Activated CD4-positive, alpha-beta T cell treated with anti-CD3 and anti-CD28 coated beads, Interleukin-2, amount 10 ng/mL, durations not matched to agents 24 days and 14 days (primary cell): ENCODE results near the gene SGPP2. TPM values are rescaled to one million over a fixed set of nuclear protein-coding genes. Genes with fewer than 3 reads are reported as not detected.

ENCODE experiments used
- DNase-seq: peaks from one replicate; pipeline ENCODE4 v3.0.0; 2022
- H3K27ac Mint-ChIP-seq: one replicate; pipeline ENCODE4 v1.8.0; 2022; ENCODE audit warnings: mild to moderate bottlenecking, mixed read lengths
- H3K27me3 Mint-ChIP-seq: one replicate; pipeline ENCODE4 v1.8.0; 2022; ENCODE audit warnings: mixed read lengths
- H3K36me3 Mint-ChIP-seq: one replicate; pipeline ENCODE4 v1.8.0; 2022; ENCODE audit warnings: low read depth, mild to moderate bottlenecking, mixed read lengths
- H3K4me1 Mint-ChIP-seq: one replicate; pipeline ENCODE4 v1.8.0; 2021; ENCODE audit warnings: mixed read lengths
- H3K4me3 Mint-ChIP-seq: one replicate; pipeline ENCODE4 v1.8.0; 2022; ENCODE audit warnings: mild to moderate bottlenecking, moderate library complexity, mixed read lengths
- H3K9me3 Mint-ChIP-seq: one replicate; pipeline ENCODE4 v1.8.0; 2021; ENCODE audit warnings: mixed read lengths
- intact Hi-C: fragments of 100-400 bp; cut with micrococcal nuclease; formaldehyde crosslinking; loops from one replicate; pipeline ENCODE4 v1.15.1; 2023
- total RNA-seq: library from RNA; stranded (reverse); gene quantifications from 2 replicates; pipeline ENCODE4 v1.2.3, GENCODE V29; 2022

The SGPP2 gene
- total RNA-seq, 1 donor from 2014 or later = 23.0 TPM

- Mint-ChIP-seq H3K9me3 (peaks cover 3% of the 10 kb centered on the region), H3K4me1 (peaks cover 9% of the 10 kb centered on the region)
- intact Hi-C loops = no loop called here
Observed at GRCh38 chr2:222504191-222504590, 79.8 kb downstream of the SGPP2 start.

DNA sequence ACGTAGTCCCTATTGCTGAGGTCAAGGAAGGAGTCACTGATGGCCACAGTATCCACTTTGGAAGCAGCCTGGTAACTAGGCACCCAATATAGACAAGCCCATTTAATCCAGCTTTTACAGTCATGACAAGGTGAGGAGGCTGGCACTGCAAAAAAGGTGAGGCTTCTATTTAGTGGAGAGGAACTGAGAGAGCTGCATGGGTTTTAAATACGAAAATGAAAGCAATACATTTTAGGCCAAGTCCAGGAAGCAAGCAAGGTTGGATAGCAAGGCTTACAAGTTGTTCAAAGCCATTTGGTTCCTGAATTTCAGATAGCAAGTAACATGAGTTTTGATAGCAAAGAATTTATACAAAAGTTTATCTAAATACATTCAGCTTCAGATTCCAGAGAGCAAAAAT lies 80.4 kb downstream of the SGPP2 start:
- DNase-seq = peak; percentile 61
- no peak overlapping the region for H3K4me3 Mint-ChIP-seq
- intact Hi-C loops = no loop called here
- no peak overlapping the region for H3K27ac Mint-ChIP-seq
- H3K27me3 Mint-ChIP-seq = no peaks in the 10 kb centered on the region
- H3K9me3 Mint-ChIP-seq = peaks cover 3% of the 10 kb centered on the region
- peaks cover 10% of the 10 kb centered on the region for H3K36me3 Mint-ChIP-seq
- peaks cover 9% of the 10 kb centered on the region for H3K4me1 Mint-ChIP-seq

More at GRCh38 chr2:222504191-222504590, 79.8 kb downstream of the SGPP2 start:
- H3K27ac Mint-ChIP-seq = no peak overlapping the region
- H3K36me3 Mint-ChIP-seq = peaks cover 10% of the 10 kb centered on the region
- DNase-seq = no peak
- H3K27me3 Mint-ChIP-seq = no peaks in the 10 kb centered on the region
- no peak overlapping the region for H3K4me3 Mint-ChIP-seq

- Mint-ChIP-seq H3K27me3 (no peaks in the 10 kb centered on the region), H3K4me1 (peaks cover 9% of the 10 kb centered on the region), H3K9me3 (no peaks in the 10 kb centered on the region), H3K4me3 (no peak overlapping the region), H3K27ac (no peak overlapping the region), H3K36me3 (peaks cover 10% of the 10 kb centered on the region)
- intact Hi-C loops = no loop called here
- no peak for DNase-seq
Observed at GRCh38 chr2:222506230-222506935, 82.0 kb downstream of the SGPP2 start.

- peaks cover 1% of the 10 kb centered on the region for H3K27me3 Mint-ChIP-seq
- H3K9me3 Mint-ChIP-seq = no peaks in the 10 kb centered on the region
- no peaks in the 10 kb centered on the region for H3K4me1 Mint-ChIP-seq
- no peak overlapping the region for H3K4me3 Mint-ChIP-seq
- intact Hi-C loops = no loop called here
- H3K27ac Mint-ChIP-seq = no peak overlapping the region
- no peak for DNase-seq
- H3K36me3 Mint-ChIP-seq = peaks cover 3% of the 10 kb centered on the region
Observed at GRCh38 chr2:222514901-222515300, 90.6 kb downstream of the SGPP2 start.

GRCh38 chr2:222518570-222519381 lies 94.4 kb downstream of the SGPP2 start:
- Mint-ChIP-seq H3K27me3 (peaks cover 1% of the 10 kb centered on the region), H3K27ac (no peak overlapping the region), H3K4me3 (no peak overlapping the region), H3K9me3 (no peaks in the 10 kb centered on the region), H3K36me3 (peaks cover 5% of the 10 kb centered on the region), H3K4me1 (peaks cover 3% of the 10 kb centered on the region)
- DNase-seq = no peak
- intact Hi-C loops = no loop called here

GRCh38 chr2:222521099-222521498 lies 96.8 kb downstream of the SGPP2 start:
- no peak overlapping the region for H3K4me3 Mint-ChIP-seq
- no peaks in the 10 kb centered on the region for H3K9me3 Mint-ChIP-seq
- no peak overlapping the region for H3K27ac Mint-ChIP-seq
- intact Hi-C loops = no loop called here
- H3K27me3 Mint-ChIP-seq = peaks cover 1% of the 10 kb centered on the region
- peaks cover 10% of the 10 kb centered on the region for H3K36me3 Mint-ChIP-seq
- H3K4me1 Mint-ChIP-seq = peaks cover 3% of the 10 kb centered on the region
- no peak for DNase-seq

- intact Hi-C loops = no loop called here
- Mint-ChIP-seq H3K27me3 (peaks cover under 1% of the 10 kb centered on the region), H3K4me3 (no peak overlapping the region), H3K27ac (no peak overlapping the region), H3K9me3 (no peaks in the 10 kb centered on the region), H3K4me1 (peaks cover 3% of the 10 kb centered on the region), H3K36me3 (peaks cover 15% of the 10 kb centered on the region)
- DNase-seq = no peak
Observed at GRCh38 chr2:222522082-222522481, 97.7 kb downstream of the SGPP2 start.

GRCh38 chr2:222523783-222524544 lies 99.6 kb downstream of the SGPP2 start:
- peaks cover 3% of the 10 kb centered on the region for H3K4me1 Mint-ChIP-seq
- DNase-seq = no peak
- no peak overlapping the region for H3K27ac Mint-ChIP-seq
- H3K9me3 Mint-ChIP-seq = no peaks in the 10 kb centered on the region
- intact Hi-C loops = no loop called here
- no peaks in the 10 kb centered on the region for H3K27me3 Mint-ChIP-seq
- H3K36me3 Mint-ChIP-seq = peaks cover 15% of the 10 kb centered on the region
- no peak overlapping the region for H3K4me3 Mint-ChIP-seq

- Mint-ChIP-seq H3K27ac (no peak overlapping the region), H3K36me3 (peaks cover 17% of the 10 kb centered on the region), H3K4me3 (no peak overlapping the region), H3K9me3 (no peaks in the 10 kb centered on the region), H3K27me3 (no peaks in the 10 kb centered on the region), H3K4me1 (peaks cover 1% of the 10 kb centered on the region)
- intact Hi-C loops = no loop called here
- no peak for DNase-seq
Observed at GRCh38 chr2:222525811-222526210, 101.5 kb downstream of the SGPP2 start.

GRCh38 chr2:222526480-222527277 lies 102.3 kb downstream of the SGPP2 start:
- Mint-ChIP-seq H3K27me3 (no peaks in the 10 kb centered on the region), H3K4me3 (no peak overlapping the region), H3K36me3 (peaks cover 15% of the 10 kb centered on the region), H3K9me3 (no peaks in the 10 kb centered on the region), H3K27ac (no peak overlapping the region), H3K4me1 (no peaks in the 10 kb centered on the region)
- DNase-seq = no peak
- intact Hi-C loops = no loop called here

DNA sequence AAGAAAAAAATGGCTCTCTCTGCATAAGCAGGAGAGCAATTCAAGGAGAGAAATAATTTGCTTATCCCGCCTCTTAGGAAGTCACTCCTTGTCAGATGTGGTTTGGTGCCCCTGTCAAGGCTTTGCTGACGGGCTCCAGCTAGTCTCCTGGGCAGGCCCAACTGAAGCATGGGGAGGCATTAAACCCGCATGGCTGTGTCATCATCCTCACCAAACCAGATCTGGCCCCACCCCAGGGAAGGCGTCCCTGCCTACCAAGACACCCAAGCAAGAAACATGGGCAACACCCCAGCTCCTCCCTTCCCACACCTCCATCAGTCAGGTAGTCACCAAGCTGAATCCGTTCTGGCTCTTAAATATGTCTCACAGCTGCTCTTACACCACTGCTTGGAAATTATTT lies 108.0 kb downstream of the SGPP2 start:
- Mint-ChIP-seq H3K9me3 (no peaks in the 10 kb centered on the region), H3K27me3 (no peaks in the 10 kb centered on the region), H3K27ac (no peak overlapping the region), H3K36me3 (peaks cover 6% of the 10 kb centered on the region), H3K4me3 (no peak overlapping the region), H3K4me1 (no peaks in the 10 kb centered on the region)
- intact Hi-C loops = no loop called here
- DNase-seq = no peak

- no peak for DNase-seq
- Mint-ChIP-seq H3K4me1 (no peaks in the 10 kb centered on the region), H3K27me3 (no peaks in the 10 kb centered on the region), H3K9me3 (no peaks in the 10 kb centered on the region), H3K36me3 (peaks cover 2% of the 10 kb centered on the region), H3K27ac (no peak overlapping the region), H3K4me3 (no peak overlapping the region)
- intact Hi-C loops = no loop called here
Observed at GRCh38 chr2:222535477-222535876, 111.1 kb downstream of the SGPP2 start.

- Mint-ChIP-seq H3K4me3 (no peak overlapping the region), H3K27me3 (no peaks in the 10 kb centered on the region), H3K9me3 (no peaks in the 10 kb centered on the region), H3K4me1 (no peaks in the 10 kb centered on the region), H3K36me3 (no peaks in the 10 kb centered on the region), H3K27ac (no peak overlapping the region)
- intact Hi-C loops = no loop called here
- DNase-seq = no peak
Observed at GRCh38 chr2:222538535-222538934, 114.2 kb downstream of the SGPP2 start.
